GM18861 (cell line): ENCODE results near the gene GLS.
"Not testable (repeated sequence)": the region's sequence is repeated elsewhere in the genome, so short reads cannot be mapped to it uniquely, and the experiment has no call there.

ENCODE experiments used
- ATAC-seq: cut with Tn5 transposase; IDR thresholded peaks from one replicate; pipeline ENCODE4 v1.9.1; 2021; ENCODE audit not compliant: unreplicated experiment

Gene GLS

GRCh38 chr2:190882856-190883582, 2.4 kb downstream of the GLS start:
- no peak for ATAC-seq

GRCh38 chr2:190885844-190886243, 5.2 kb downstream of the GLS start:
- ATAC-seq: not testable (repeated sequence)

- ATAC-seq: peak; percentile 66
These were observed 6.5 kb downstream of the GLS start for GRCh38 chr2:190887089-190887488.

- ATAC-seq: no peak
These were observed 7.8 kb downstream of the GLS start for GRCh38 chr2:190888449-190888848.

GRCh38 chr2:190889175-190889943, 8.7 kb downstream of the GLS start:
- ATAC-seq: no peak

- no peak for ATAC-seq
These were observed 10.8 kb downstream of the GLS start for GRCh38 chr2:190891372-190891771.

GRCh38 chr2:190891889-190892288, 11.3 kb downstream of the GLS start:
- no peak for ATAC-seq

GRCh38 chr2:190893157-190893556, 12.5 kb downstream of the GLS start:
- no peak for ATAC-seq

- ATAC-seq: no peak
These were observed 15.9 kb downstream of the GLS start for GRCh38 chr2:190896477-190896876.

GRCh38 chr2:190903693-190904450, 23.3 kb downstream of the GLS start:
- no peak for ATAC-seq

- ATAC-seq: no peak
These were observed 24.1 kb downstream of the GLS start for GRCh38 chr2:190904640-190905261.

- no peak for ATAC-seq
These were observed 27.9 kb downstream of the GLS start for GRCh38 chr2:190908532-190908931.

- no peak for ATAC-seq
These were observed 29.1 kb downstream of the GLS start for GRCh38 chr2:190909680-190910079.

- no peak for ATAC-seq
These were observed 29.9 kb downstream of the GLS start for GRCh38 chr2:190910341-190911136.

GRCh38 chr2:190911813-190912212, 31.2 kb downstream of the GLS start:
- peak; percentile 97 for ATAC-seq

GRCh38 chr2:190912726-190913125, 32.1 kb downstream of the GLS start:
- ATAC-seq: no peak

GRCh38 chr2:190913725-190914124, 33.1 kb downstream of the GLS start:
- no peak for ATAC-seq

- ATAC-seq: no peak
These were observed 36.2 kb downstream of the GLS start for GRCh38 chr2:190916829-190917228.

GRCh38 chr2:190920085-190920484, 39.5 kb downstream of the GLS start:
- ATAC-seq: no peak

- no peak for ATAC-seq
These were observed 41.8 kb downstream of the GLS start for GRCh38 chr2:190922376-190922775.
